AG09309 (cell line): ENCODE data around the gene KNDC1.
"Not testable (repeated sequence)": the region's sequence is repeated elsewhere in the genome, so short reads cannot be mapped to it uniquely, and the experiment has no call there.

Source experiments
- DNase-seq: peaks from one replicate; pipeline ENCODE4 v3.0.0-alpha.2; 2010; ENCODE audit warnings: low read depth
- H3K4me3 ChIP-seq: 2 replicates; pipeline ENCODE4 v1.5.1; 2011; ENCODE audit warnings: mild to moderate bottlenecking, low read depth, low read length, moderate library complexity; ENCODE audit not compliant: control insufficient read depth
- TF ChIP-seq, protein P1 (sequence below): IDR thresholded peaks from 2 replicates; pipeline ENCODE4 v1.5.1; 2011; ENCODE audit warnings: mild to moderate bottlenecking, low read depth, low read length, inconsistent platforms; ENCODE audit not compliant: insufficient read depth, control insufficient read depth; ENCODE audit errors: missing control alignments

Gene KNDC1, protein sequence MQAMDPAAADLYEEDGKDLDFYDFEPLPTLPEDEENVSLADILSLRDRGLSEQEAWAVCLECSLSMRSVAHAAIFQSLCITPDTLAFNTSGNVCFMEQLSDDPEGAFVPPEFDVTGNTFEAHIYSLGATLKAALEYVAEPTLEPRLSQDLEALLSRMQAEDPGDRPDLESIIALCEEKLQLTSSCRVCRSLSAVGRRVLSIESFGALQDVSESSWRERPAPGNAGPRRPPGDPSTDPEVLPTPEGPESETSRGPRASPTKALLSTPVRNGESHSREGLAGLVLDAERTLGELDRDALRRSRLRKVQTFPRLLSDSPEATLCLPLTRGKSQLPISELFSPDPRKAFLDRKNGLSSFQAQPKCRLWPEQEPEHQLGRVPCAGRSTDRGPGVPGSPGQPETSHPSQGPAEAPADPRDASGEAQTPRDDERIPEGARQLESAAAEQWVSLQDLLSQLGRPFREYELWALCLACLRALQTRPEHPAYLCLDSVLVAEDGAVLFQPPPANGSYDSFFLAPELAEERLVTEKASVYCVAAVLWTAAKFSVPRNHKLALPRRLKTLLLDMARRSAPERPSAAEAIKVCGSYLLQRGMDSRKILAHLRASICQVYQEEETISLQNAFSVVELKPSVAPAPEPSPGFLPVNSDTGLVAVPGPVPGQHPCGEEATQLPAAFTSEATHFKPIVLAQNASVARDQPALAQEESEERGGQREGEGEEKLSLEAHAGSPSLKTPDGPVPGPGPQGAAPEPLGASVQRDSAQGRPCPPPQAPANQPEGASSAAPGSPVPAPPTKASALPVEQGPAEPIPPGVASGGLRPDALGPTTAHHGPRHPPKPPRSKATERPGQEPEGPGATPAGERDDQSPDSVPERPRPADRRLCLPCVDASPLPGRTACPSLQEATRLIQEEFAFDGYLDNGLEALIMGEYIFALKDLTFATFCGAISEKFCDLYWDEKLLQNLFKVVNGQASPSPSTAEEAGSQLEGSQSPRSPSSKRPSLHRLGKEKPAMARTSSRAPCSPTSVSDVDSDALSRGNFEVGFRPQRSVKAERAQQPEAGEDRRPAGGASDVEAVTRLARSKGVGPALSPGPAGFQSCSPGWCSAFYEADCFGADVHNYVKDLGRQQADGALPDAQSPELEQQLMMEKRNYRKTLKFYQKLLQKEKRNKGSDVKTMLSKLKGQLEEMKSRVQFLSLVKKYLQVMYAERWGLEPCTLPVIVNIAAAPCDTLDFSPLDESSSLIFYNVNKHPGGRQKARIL (N-terminal part only)

DNA sequence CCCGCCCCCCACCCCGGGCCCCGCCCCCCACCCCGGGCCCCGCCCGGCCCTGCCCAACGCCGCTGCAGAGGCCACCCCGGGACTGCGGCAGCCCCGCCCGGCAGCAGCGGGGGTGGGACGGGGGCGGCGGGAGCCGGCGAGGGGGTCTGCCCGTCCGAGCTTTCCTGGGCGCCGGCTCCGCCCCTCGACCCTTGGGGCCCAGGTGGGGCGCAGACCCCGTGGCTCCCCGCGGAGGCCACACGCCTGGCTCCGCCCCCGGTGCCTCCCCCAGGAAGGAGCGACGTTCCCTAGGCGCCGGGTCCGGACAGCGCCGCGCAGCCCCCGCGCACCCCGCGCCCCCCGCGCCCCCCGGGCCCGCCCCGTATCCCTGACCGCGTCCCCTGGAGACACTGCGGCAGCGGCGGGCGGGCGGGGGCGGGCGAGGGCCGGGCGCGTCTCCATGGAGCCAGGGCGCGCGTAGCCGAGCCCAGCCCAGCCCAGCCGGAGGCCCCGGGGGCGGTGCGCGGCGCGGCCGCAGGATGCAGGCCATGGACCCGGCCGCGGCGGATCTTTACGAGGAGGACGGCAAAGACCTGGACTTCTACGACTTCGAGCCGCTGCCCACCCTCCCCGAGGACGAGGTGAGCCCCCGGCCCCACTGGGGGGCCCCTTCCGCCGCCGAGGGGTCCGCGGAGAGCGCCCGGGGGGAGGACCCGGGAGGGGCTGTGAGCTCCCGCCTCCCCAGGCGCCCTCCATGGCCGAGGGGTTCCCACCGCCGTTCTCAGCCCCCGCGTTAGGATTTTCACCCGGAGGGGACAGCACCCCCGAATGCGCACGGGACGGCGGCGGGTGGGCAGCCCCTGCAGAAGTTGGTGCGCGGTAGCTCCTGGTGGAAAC is at the start of gene KNDC1:
KNDC1 (plus strand) TSS at position 270 of the 876 bp plus-strand sequence; CDS start at position 519, 249 bp downstream.
- TF ChIP-seq, protein P1, sequence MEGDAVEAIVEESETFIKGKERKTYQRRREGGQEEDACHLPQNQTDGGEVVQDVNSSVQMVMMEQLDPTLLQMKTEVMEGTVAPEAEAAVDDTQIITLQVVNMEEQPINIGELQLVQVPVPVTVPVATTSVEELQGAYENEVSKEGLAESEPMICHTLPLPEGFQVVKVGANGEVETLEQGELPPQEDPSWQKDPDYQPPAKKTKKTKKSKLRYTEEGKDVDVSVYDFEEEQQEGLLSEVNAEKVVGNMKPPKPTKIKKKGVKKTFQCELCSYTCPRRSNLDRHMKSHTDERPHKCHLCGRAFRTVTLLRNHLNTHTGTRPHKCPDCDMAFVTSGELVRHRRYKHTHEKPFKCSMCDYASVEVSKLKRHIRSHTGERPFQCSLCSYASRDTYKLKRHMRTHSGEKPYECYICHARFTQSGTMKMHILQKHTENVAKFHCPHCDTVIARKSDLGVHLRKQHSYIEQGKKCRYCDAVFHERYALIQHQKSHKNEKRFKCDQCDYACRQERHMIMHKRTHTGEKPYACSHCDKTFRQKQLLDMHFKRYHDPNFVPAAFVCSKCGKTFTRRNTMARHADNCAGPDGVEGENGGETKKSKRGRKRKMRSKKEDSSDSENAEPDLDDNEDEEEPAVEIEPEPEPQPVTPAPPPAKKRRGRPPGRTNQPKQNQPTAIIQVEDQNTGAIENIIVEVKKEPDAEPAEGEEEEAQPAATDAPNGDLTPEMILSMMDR = no peak
- H3K4me3 ChIP-seq = peak within 1 kb of the TSS; percentile 21
- no peak for DNase-seq

DNA sequence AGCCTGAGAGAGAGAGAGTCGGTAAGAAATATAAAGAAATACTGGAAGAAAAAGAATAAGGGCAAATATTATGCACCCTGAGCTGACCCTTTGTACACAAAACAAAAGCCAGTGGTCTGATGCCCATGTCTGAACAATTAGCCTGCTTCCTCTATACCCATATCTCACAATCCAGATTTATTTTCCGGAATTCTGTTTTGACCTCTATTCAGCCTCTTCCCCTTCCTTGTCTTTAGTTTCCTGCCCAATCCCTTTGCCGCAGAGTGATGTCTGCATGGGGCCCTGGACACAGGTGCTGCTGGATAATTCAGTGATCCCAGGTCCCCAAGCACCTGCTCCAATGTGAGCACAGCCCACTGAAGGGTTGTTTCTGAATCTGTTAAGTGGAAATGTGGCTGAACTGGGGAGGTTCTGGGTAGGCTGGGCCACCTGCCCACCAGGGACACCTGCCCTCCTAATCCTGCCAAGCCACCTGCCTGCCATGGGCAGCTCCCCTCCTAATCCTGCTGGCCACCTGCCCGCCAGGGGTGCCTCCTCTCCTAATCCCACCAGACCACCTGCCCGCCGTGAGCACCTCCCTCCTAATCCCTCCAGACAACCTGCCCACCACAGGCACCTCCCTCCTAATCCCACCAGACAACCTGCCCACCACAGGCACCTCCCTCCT is 49.3 kb upstream of the KNDC1 start:
- DNase-seq = no peak
- no peak overlapping the region for H3K4me3 ChIP-seq
- TF ChIP-seq, protein P1 = no peak

DNA sequence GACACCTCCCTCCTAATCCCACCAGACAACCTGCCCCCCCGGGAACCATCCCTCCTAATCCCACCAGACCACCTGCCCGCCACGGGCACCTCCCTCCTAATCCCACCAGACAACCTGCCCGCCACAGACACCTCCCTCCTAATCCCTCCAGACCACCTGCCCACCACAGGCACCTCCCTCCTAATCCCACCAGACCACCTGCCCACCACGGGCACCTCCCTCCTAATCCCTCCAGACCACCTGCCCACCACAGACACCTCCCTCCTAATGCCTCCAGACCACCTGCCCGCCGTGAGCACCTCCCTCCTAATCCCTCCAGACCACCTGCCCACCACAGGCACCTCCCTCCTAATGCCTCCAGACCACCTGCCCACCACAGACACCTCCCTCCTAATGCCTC is 48.4 kb upstream of the KNDC1 start:
- H3K4me3 ChIP-seq, DNase-seq: not testable (repeated sequence)

DNA sequence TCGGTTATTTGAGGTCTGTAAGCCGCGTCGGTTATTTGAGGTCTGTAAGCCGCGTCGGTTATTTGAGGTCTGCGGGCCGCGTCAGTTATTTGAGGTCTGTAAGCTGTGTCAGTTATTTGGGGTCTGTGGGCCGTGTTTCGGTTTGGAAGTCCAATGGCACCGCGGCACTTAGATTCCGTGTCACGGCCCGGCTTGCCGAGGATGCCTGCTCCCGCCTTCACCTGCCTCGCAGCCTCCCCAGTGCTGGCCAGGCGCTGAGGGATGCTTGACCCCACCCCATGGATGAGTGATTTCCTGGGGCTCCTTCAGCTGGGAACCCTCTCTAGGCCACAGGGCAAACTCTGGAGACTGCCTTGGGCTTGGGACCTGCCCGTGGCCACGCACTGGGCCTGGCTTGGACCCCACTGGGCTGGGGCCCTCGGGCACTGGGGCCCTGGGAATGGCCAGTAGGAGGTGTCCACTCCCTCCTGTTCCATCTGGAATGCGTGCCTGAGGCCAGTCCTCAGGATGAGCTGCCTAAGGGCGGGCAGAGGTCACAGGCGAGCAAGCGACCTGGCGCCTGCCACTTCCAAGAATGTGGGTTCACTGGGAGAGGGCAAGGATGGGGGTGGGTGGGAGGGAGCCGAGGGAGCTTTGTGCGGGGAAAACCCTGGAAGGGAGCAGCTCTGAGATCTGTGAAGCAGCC is 46.7 kb upstream of the KNDC1 start:
- DNase-seq = no peak
- TF ChIP-seq, protein P1 = no peak
- H3K4me3 ChIP-seq = no peak overlapping the region

DNA sequence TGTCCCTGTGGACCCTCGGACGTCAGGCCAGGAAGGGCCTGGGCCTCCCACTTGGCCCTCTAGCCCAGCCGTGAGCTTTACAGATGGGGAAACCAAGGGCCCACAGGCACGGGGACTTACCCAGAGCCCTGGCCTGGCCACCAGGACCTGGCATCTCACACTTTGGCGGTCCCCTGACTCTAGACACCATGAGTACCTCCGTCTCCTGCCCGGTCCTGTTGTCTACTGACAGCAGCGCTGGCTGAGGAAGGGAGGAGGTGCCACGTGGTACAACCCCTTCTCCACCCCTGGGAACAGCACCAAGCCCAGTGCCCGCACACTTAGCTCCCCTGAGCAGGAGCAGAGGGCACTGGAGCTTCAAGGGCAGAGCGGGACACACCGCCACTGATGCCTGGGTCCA is 46.2 kb upstream of the KNDC1 start:
- DNase-seq = no peak
- TF ChIP-seq, protein P1 = no peak
- H3K4me3 ChIP-seq = no peak overlapping the region

DNA sequence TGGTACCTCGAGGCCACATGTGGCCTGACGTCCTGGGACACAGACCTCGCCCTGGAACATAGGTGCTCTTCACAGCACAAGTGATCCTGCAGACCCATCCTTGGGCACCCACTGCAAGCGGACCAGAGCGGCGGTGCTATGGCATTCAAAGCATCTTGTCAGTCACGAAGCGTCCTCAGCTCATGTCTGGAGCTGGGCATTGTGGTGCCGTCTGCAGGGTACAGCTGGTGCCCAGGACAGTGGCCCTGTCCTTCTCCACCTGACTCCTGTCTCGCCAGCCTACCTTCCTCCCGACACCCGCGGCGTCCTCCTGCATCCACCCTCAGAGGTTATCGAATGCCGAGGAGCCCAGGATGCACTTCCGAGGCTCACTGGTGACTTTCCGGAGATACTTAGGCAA is 45.8 kb upstream of the KNDC1 start:
- H3K4me3 ChIP-seq = no peak overlapping the region

More for the DNA sequence above, 45.8 kb upstream of the KNDC1 start:
- no peak for DNase-seq
- TF ChIP-seq, protein P1 = no peak
